NCI-H1105 treated with DMSO at 0.1 percent for 48 hours (cell line): ENCODE measurements around the gene RGMA.
"Not testable (repeated sequence)": the region's sequence is repeated elsewhere in the genome, so short reads cannot be mapped to it uniquely, and the experiment has no call there.

ENCODE experiments used
- DNase-seq: peaks from one replicate; lab custom pipeline; 2025; lab: John Stamatoyannopoulos, UW

RGMA gene

GRCh38 chr15:93048426-93048721 lies 40.6 kb downstream of the RGMA start:
- no peak for DNase-seq

- no peak for DNase-seq
Measured at GRCh38 chr15:93047621-93048425, 41.2 kb downstream of the RGMA start.

GRCh38 chr15:93046721-93047120 lies 42.3 kb downstream of the RGMA start:
- DNase-seq: no peak

- DNase-seq: no peak
Measured at GRCh38 chr15:93046120-93046519, 42.9 kb downstream of the RGMA start.

GRCh38 chr15:93045191-93045785 lies 43.7 kb downstream of the RGMA start:
- DNase-seq: no peak

GRCh38 chr15:93044301-93045190 lies 44.5 kb downstream of the RGMA start:
- DNase-seq: no peak

GRCh38 chr15:93043621-93044300 lies 45.2 kb downstream of the RGMA start:
- no peak for DNase-seq

GRCh38 chr15:93042691-93043378 lies 46.2 kb downstream of the RGMA start:
- no peak for DNase-seq

GRCh38 chr15:93042211-93042610 lies 46.8 kb downstream of the RGMA start:
- no peak for DNase-seq

- no peak for DNase-seq
Measured at GRCh38 chr15:93041159-93041547, 47.9 kb downstream of the RGMA start.

GRCh38 chr15:93040288-93041158 lies 48.5 kb downstream of the RGMA start:
- DNase-seq: no peak

- DNase-seq: not testable (repeated sequence)
Measured at GRCh38 chr15:93039562-93040287, 49.3 kb downstream of the RGMA start.

- no peak for DNase-seq
Measured at GRCh38 chr15:93037820-93038705, 50.9 kb downstream of the RGMA start.

- DNase-seq: no peak
Measured at GRCh38 chr15:93036951-93037819, 51.8 kb downstream of the RGMA start.

- peak; percentile 16 for DNase-seq
Measured at GRCh38 chr15:93035953-93036810, 52.8 kb downstream of the RGMA start.

- DNase-seq: no peak
Measured at GRCh38 chr15:93035092-93035915, 53.7 kb downstream of the RGMA start.
